NCI-H2196 (cell line): ENCODE data around the gene EXO5.
"Not testable (repeated sequence)": the region's sequence is repeated elsewhere in the genome, so short reads cannot be mapped to it uniquely, and the experiment has no call there.

Experiments
- DNase-seq: peaks from one replicate; lab custom pipeline; 2025; ENCODE audit not compliant: unreplicated experiment; lab: John Stamatoyannopoulos, UW

Gene EXO5, protein sequence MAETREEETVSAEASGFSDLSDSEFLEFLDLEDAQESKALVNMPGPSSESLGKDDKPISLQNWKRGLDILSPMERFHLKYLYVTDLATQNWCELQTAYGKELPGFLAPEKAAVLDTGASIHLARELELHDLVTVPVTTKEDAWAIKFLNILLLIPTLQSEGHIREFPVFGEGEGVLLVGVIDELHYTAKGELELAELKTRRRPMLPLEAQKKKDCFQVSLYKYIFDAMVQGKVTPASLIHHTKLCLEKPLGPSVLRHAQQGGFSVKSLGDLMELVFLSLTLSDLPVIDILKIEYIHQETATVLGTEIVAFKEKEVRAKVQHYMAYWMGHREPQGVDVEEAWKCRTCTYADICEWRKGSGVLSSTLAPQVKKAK

DNA sequence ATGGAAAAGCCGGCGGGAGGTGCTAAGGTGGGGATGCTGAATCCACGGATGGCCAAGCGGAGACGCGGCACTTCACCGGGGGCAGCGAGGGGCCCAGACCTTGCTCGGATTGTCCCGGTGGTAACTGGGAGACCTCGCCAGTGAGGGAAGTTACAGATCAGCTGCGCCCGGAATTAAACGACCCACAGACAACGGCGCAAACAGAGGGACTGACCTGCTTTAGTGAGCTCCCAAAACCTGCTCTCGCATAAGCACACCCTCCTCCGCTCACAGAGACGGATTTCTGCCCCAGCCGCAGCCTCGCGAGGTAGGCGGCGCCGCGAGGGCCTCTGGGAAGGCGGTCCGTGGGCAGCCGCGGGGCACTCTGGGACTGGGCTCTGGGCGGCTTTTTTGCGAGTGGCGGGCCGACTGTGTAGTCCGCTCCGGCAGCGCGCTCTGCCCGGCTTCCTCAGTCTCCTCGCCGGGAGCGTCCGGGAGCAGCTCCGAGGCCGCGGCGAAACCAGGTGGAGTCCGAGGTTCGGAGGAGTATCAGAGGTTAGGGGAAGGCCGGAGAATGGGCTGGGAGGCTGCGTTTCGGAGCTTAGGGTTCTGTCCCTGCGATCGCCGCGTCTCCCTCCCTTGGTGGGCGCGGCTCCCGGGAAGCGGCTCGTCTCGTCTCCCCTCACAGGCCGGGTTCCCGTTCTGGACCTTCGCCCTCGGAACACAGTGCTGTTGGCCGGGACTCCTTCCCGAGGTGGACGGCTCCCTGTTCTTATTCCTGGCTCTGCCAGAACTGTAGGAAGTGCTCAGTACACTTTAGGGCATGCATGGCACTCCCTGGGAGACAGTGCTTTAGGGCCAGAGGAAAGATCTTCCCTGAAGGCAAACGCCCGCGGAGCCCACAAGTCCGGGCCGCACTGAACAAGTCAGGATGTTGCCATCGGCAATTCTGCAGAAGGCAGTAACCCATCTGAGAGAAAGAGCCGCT is at the start of gene EXO5:
EXO5 (plus strand) TSS at position 393 of the 967 bp plus-strand sequence. CDS start 5,778 bp downstream, outside the sequence.
- DNase-seq, result peak; percentile 79

DNA sequence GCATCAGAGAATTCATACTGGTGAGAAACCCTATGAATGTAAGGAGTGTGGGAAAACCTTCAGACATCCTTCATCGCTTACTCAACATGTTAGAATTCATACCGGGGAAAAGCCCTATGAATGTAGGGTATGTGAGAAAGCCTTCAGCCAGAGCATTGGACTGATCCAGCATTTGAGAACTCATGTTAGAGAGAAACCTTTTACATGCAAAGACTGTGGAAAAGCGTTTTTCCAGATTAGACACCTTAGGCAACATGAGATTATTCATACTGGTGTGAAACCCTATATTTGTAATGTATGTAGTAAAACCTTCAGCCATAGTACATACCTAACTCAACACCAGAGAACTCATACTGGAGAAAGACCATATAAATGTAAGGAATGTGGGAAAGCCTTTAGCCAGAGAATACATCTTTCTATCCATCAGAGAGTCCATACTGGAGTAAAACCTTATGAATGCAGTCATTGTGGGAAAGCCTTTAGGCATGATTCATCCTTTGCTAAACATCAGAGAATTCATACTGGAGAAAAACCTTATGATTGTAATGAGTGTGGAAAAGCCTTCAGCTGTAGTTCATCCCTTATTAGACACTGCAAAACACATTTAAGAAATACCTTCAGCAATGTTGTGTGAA is 45.5 kb upstream of the EXO5 start:
- no peak for DNase-seq

DNA sequence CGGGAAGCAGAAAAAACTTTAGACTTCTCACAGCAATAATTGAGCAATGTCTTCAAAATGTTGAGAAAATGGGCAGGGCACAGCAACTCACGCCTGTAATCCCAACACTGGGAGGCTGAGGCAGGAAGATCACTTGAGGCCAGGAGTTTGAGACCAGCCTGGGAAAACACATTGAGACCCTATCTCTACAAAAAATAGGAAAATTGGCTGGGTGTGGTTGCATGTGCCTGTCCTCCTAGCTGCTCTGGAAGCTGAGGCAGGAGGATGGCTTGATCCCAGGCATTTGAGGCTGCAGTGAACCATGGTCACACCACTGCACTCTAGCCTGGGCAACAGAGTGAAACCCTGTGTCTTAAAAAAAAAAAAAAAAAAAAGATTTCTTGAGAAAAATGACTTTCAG is 39.2 kb upstream of the EXO5 start:
- DNase-seq, result no peak

DNA sequence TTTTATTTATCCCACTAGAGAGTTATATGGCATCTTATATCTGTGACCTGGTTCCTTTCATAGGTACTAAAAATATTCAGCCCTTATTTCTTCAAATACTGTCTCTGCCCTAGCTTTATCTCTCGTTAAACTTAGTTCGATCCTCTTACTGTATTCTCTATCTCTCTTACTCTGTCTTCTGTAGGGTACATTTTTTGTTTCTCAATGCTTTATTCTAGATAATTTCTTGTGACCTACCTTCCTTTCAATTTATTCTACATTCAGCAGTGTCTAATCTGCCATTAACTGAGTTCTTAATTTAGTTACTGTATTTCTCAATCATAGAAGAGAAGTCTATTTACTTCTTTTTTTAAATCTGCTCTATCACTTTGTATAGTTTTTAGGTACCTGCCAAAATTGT is 33.3 kb upstream of the EXO5 start:
- no peak for DNase-seq

DNA sequence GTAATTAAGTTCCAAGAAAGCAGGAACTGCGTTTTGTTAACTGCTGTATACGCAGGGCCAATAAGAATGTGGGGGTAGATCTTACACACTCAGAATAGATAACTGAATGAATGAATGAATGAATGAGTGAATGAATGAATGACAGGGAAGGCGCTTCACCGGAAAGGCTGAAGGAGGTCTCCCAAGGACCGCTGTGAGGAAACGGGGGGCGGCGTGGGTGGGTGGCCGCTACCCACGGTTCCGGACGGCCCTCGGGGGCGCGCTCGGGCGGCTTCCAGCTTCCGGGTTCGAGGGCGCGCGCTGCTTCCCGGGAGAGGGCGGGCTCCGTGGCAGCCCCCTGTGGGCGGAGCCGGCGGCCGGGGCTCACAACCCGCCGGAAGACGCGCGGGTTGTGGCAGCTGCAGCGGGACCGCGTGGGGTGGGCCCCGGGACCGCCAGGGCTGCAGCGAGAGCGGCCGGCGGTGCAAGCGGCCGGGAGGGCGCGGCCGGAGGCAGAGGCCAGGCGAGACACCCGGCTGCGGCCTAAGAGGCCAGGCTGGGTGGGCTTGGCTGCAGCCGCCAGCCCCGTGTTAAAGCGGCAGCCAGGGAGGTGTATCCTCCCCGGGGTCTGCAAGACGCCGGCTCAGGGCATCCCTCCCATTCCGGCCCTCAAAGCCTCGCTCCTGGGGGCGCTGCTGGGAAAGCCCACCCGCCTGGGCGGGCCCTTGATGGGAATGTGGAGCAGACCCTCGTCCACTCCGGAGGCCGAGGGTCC is 31.5 kb upstream of the EXO5 start, which contains the start of gene ZFP69:
ZFP69 (plus strand) TSS at position 367 of the 754 bp plus-strand sequence. CDS start 2,072 bp downstream, outside the sequence.
- DNase-seq, result peak; percentile 70

DNA sequence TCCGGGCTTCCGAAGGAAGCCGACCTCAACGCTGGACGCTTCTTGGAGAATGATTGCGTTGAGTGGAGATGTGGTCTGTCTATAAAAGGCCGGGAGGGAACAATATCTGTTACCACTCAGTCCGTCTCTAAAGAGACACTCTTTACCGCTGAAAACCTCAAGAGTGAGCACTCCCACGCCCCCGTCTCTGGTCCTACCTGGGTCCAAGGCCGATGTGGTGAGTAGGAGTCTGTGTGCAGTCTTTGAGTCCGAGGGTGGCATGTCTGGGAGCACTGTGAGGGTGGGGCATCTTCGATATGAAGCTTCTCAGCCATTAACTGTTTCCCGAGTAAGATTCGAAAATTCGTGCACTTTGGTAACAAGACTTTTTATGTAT is 30.9 kb upstream of the EXO5 start:
- DNase-seq, result no peak

DNA sequence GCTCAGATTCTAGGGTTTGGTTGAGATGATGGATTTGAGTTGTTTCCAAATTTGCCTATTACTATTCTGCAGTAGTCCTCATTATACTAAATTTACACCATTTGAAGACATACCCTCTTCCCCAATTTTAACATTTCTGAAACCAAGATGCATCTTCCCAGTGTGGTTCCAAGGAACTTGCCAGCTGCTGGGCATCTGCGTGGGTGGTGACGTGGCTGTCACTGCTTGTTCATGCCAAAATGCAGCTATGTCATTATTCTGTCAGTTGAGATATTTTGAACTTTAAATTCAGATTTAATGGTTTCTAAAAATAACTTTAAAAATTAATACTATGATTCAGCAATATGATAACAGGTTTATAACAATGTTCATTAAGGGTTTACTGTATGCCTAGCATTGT is 30.3 kb upstream of the EXO5 start:
- no peak for DNase-seq

DNA sequence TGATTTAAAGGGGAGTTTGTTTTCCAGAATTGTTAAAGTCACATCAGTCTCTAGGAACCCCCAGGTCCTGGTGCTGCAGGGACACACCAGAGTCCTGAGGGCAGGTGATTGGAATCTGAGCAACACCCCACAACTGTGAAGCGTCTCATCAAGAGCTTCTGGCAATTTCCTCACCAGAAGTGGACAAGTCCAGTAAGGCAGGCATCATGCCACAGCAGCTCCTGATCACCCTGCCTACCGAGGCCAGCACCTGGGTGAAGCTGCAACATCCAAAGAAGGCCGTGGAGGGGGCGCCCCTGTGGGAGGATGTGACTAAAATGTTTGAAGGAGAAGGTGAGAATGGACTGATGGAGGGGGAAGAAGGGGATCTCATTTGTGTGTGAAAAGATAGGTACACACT is 29.4 kb upstream of the EXO5 start:
- no peak for DNase-seq

DNA sequence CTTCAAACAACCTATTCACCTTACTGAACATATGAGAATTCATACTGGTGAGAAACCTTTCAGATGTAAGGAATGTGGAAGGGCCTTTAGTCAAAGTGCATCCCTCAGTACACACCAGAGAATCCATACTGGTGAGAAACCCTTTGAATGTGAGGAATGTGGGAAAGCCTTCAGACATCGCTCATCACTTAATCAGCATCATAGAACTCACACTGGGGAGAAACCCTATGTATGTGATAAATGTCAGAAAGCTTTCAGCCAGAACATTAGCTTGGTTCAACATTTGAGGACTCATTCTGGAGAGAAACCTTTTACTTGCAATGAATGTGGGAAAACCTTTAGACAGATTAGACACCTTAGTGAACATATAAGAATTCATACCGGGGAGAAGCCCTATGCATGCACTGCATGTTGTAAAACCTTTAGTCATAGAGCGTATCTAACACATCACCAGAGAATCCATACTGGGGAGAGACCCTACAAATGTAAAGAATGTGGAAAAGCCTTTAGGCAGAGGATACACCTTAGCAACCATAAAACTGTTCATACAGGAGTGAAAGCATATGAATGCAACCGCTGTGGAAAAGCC is 13.2 kb upstream of the EXO5 start:
- DNase-seq, result no peak

DNA sequence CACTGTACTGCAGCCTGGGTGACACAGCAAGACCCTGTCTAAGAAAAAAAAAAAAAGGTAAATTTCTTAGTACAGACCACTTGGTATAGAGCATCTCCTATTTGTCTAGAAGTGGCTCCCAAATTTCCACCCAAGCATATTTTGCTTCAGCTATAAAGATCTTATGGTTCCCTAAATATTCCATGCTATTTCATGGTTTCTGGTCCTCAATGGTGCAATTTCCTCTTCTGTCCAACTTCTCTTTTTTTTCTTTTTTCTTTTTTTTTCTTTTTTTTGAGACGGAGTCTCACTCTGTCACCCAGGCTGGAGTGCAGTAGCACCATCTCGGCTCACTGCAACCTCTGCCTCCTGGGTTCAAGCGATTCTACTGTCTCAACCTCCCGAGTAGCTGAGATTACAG is 5.9 kb upstream of the EXO5 start:
- DNase-seq, result not testable (repeated sequence)

DNA sequence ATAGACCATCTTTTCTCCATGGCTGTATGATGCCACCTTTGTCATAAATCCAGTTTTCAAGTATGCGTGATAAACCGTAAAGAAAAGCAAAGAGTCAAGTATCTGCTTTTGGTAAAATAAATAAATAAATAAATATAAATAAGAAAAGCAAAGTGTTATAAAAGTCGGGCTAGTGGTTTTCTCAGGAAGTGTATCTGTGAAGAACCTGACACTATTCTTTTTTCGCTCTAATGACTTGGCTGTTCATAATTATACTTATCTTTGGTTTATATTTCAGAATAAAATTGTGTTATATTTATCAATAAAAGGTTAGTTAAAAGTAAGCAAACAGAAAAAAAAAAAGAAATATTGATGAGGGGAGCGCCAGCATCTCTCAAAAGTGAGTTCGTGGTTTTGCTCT is 594 bp upstream of the EXO5 start:
- no peak for DNase-seq

DNA sequence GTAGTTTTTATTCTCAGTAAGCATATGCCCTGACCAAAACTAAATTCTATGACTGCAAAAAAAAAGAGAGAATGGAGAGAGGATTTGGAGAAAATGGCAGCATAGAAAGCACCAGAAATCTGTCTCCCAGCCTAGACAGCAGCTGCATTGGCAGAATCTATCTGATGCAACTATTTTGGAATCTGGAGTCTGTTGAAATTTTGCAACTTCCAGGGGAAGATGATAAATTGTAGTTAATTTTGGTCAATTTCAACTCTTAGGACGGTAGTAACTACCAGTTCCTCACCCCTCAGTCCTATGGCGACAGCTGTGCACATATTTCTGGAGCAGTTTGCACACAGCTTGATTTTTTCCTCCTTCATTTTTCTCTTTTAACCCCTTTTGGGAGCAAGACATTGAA is 10.9 kb downstream of the EXO5 start:
- DNase-seq, result no peak

DNA sequence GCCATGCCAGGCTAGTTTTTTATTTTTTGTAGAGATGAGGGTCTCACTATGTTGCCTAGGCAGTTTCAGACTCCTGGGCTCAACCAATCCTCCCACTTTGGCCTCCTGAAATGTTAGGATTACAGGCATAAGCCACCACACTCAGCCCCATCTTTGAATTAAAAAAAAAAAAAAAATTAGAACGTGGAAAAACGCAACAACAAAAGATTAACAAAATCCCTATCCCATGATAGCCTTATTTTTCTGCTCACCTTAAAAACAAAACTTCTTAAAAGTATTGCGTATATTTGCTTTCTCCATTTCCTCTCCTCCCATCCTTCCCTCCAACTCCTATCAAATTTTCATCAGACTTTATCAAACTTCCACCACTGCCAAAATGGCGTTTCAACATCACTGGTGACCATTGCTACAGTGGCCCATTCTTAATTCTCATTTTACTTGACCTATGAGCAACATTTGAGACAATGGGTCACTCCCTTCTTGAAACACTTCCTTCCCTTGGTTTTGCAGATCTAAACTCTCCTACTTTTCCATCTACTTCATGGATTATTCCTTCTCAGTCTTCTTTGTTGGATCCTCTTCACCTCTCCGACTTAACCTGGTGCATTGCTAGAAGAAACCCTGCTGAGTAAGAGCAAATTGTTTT is 22.3 kb downstream of the EXO5 start:
- DNase-seq, result peak; percentile 41

DNA sequence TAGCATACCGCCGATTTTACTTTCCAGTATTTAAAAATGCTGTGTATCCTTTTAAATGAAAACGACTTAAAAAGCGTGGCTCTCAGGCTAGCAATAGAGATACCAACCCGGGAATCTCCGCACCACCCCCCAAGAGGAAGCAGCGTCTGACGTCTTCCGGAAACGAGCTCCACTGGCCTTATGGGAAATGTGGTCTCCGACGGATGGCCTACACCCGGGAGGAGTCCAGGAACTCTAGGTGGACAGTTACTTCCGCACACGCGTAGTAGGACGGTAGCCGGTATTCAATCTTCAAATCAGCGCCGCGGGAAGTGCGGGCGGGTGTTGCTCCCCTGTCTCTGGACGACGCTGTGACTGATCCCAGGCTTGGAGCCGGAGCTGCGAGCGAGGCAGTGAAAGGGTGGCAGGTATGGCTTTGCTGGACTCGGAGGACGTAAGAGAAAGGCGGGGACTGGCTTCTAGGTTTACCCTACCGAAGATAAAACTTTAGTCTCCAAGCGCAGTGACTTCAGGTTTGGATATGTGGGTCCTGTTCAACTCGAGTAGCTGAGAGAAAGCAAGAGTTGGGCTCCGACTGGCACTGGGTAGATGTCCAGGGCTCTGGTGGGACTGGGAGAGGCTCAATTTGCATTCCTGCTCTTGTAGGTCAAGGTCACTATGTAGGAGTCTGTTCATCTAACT is 23.0 kb downstream of the EXO5 start, which contains the start of gene ZNF684:
ZNF684 (plus strand) TSS at position 257 of the 681 bp plus-strand sequence. CDS start 1,530 bp downstream, outside the sequence.
- peak; percentile 91 for DNase-seq

DNA sequence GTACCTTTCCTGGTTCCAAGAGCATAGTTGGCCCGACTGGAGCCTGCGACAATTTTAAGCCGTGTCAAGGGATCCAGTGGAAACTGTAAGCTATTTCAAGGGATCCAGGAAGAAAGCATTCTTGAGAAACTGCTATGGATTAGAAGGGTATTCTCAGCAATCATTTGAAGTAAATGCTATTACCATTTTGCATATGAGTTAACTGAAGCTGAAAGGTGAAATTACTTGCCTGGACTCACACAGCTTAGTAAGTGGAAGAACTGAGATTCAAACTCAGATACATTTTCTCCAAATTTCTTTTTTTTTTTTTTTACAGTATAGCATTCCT is 23.5 kb downstream of the EXO5 start:
- no peak for DNase-seq

DNA sequence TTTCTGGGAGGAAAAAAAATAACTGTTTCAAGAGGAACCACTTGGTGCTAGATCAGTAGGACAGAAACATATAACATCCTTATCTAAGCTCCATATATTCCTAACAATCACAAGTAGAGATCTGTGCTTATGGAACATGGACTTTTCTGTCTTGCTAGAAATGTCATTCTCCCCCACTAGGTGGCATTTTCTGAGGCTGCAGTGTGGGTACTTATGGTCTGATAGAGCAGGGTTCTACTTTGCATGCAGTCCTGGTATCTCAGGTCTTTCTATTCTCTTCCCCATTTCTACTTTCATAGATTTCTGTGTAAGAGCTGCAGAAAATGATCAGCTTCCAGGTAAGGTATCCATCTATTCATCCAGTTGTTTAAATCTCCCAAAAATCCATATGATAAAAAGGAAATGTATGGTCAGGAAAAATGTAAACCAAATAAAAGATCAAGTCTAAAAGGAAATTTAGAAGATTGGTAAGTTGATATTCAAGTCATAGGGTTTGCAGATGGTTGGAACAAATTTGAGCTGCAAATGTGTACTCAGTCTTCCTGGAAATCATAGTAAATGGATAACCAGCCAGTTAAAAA is 24.4 kb downstream of the EXO5 start:
- peak; percentile 45 for DNase-seq

DNA sequence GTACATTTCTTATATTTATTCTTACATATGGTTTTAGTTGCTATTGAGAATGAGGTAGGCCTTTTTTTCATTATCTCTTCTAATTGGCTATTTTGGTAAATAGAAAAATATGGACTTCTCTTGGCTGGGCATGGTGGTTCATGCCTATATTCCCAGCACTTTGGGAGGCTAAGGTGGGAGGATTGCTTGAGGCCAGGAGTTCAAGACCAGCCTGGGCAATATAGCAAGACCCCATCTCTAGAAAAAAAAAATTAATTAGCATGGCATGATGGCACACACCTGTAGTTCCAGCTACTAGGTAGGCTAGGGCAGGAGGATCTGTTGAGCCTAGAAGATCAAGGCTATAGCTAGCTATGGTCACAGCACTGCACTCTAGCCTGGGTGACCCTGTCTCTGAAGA is 26.0 kb downstream of the EXO5 start:
- DNase-seq, result no peak

DNA sequence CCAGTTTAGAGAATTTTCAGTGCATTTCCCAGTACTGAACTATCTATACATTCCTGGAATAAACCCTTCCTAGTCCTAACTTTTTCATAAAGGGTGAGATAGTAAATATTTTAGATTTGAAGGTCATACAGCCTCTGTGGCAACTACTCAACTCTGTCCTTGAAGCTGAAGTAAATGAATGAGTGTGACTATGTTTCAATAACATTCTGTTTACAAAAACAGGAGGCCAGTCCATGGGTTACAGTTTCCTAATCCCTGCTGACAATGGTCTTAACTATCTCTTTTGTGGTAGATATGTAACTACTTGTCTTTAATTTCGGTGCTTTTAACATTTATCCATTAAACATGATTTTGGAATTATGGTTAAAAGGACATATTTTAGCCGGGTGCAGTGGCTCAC is 27.2 kb downstream of the EXO5 start:
- DNase-seq, result no peak

DNA sequence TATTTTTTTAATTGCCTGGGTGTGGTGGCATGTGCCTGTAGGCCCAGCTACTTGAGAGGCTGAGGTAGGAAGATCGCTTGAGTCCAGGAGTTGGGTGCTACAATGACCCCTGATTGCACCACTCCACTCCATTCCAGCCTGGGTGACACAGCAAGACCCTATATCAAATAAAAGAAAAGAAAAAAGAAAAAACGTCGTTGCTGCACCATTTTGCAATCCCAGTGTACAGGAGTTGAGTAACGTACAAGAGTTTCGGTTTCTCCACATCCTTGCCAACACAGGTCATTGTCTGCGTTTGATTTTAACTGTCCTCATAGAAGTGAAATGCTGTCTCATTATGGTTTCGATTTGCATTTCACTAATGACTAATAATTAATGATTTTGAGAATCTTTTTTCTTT is 30.8 kb downstream of the EXO5 start:
- no peak for DNase-seq
